Uterus (tissue), 2 donors: Measurements from ENCODE around the gene LDB3.

Source experiments
- CTCF ChIP-seq, 4 experiments: fragments of 200-600 bp in 2 of 4; fragments of 450-650 bp in 2 of 4; sonication (generic) in 2 of 4; IDR thresholded peaks; one replicate each; pipeline ENCODE4 v1.5.1; 2016 to 2019; ENCODE audit warnings: antibody characterized with exemption in 4 of 4, mild to moderate bottlenecking in 2 of 4, moderate library complexity in 1 of 4
- POLR2A ChIP-seq, 2 donors: fragments of 450-650 bp; IDR thresholded peaks; one replicate each; pipeline ENCODE4 v1.6.1; 2016; ENCODE audit warnings: antibody characterized with exemption in 2 of 2, mild to moderate bottlenecking in 1 of 2, moderate library complexity in 1 of 2

- TF ChIP-seq POLR2A (IDR thresholded peaks at IDR 0.05) (no peak), CTCF (IDR thresholded peaks at IDR 0.05) (no peak)
Measured at GRCh38 chr10:86730227-86730626, 61.9 kb downstream of the LDB3 start.
